ENCODE results near the gene KRTAP5-4.

DNA sequence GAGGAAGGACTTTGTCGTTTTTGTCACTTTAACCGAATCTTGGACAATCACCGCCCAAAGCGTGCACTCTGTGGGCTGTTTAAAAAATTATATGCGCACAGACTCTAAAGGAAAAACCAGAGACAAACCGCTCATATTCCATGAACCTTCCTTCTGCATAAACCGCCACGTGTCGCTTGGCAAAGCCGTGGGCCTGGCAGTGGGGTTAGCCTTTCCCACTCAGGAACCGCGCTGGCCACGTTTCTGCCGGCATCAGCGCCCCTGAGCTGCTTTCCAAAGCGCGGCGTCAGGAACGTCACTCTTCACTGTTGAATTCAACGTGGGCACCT lies 30.5 kb upstream of the KRTAP5-4 start:
- TF ChIP-seq, protein P1, sequence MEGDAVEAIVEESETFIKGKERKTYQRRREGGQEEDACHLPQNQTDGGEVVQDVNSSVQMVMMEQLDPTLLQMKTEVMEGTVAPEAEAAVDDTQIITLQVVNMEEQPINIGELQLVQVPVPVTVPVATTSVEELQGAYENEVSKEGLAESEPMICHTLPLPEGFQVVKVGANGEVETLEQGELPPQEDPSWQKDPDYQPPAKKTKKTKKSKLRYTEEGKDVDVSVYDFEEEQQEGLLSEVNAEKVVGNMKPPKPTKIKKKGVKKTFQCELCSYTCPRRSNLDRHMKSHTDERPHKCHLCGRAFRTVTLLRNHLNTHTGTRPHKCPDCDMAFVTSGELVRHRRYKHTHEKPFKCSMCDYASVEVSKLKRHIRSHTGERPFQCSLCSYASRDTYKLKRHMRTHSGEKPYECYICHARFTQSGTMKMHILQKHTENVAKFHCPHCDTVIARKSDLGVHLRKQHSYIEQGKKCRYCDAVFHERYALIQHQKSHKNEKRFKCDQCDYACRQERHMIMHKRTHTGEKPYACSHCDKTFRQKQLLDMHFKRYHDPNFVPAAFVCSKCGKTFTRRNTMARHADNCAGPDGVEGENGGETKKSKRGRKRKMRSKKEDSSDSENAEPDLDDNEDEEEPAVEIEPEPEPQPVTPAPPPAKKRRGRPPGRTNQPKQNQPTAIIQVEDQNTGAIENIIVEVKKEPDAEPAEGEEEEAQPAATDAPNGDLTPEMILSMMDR (conservative IDR thresholded peaks at IDR 0.05 in 1 of 2, IDR thresholded peaks at IDR 0.05 in 1 of 2; ENCODE audit: low read depth in 1 of 2, low read length in 2 of 2), result no peak
- TF ChIP-seq EZH2 (IDR thresholded peaks at IDR 0.05; ENCODE audit: low read length, missing control alignments), result no peak
